Activated CD4-positive, alpha-beta T cell treated with anti-CD3 and anti-CD28 coated beads, Interleukin-2, amount 50 U/mL, for 1 hour (primary cell): ENCODE measurements around the gene DCLK1.

Source experiments
- DNase-seq: peaks from one replicate; pipeline ENCODE4 v3.0.0-alpha.2; 2020

Gene DCLK1

DNA sequence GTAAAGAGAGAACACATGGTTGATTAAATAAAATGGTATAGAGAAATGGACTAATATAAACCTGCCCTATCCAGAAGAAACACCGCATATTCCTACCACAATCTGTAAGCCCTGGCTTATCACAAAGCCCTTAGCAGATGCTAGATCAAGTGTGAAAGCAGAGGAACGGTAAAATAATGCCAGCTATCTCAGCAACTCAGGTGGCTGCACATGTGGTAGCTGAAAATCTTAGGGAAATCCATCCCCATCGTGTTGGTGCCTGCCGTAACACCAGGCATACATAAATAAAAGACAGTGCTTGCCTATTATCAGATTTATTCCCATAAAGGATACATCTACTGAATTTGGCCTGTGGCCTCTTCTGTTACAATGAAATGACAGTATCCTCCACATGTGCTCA, 350.6 kb downstream of the DCLK1 start:
- no peak for DNase-seq

DNA sequence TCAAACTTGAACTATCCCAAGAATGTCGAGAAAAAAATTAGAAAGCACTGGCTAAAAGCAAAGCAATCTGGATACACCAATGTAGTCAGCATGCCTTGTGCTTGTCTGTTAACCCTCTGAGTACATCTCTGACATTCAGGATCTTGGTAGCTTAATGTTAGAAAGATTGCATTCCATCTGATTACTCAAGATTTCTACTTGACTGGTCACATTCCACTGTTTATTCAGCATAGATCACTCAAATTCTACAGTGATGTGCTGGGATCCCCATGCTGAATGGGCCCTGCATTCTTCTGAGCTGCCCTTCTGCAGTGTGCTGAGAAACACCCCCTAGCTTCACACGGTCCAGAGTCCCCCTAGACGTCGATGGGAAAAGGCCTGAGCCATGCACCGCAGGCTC, 359.3 kb downstream of the DCLK1 start:
- no peak for DNase-seq

- no peak for DNase-seq
Observed at GRCh38 chr13:35770756-35771297, 360.4 kb downstream of the DCLK1 start.

DNA sequence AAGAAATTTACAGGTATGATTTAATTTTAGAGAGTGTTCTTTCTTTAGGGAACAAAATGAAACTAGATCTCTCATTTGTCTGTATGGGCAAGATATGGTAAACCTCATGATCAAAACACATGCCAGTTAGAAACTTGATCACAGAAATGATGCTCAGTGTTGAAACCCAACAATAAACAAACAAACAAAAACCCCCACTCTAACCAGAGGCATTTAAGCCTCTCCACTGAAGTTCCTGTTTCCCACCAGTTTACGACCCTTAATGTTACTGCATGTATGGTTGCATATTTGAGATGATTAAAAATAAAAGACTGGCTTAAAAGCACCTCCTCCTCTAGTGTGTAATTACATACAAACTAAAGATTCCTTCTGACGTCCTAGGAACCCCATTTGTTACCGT, 361.4 kb downstream of the DCLK1 start:
- DNase-seq = no peak

DNA sequence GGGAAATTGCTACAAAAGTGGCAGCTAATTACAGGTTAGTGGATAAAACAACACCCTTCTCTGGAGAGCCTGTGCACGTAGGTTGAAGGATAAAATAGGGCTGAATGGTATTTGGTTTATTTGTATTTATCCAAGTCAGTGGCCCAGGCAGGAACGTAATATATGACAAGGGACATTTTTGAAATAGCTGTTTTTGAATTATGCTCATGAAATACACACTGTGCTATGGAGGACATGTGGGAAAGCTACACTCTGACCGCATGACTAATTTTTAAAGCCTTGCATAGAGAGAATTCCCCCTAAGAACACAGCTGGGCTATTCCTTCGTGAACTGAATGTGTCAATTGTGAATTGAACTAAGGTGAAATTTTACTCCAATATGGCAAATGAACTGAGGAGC, 362.6 kb downstream of the DCLK1 start:
- no peak for DNase-seq

DNA sequence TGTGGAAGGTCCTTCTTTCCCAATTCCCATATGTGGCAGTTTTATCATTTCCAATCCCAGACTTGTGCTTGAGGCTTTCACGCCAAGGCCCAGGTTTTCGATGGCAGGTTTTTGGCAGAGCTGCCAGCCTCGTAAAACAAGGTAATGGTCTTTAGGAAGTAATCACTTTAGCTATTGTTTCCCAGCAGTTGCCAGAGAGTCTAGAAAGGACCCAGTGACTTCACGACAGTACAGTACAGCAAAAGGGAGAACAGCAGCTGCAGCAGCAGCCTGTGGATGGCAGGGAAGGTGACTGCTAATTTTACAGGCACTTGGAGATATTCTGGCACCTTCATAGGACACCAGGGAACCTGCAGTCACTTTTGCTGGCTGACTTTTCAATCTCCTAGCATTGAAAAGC, 363.1 kb downstream of the DCLK1 start:
- DNase-seq = no peak

- DNase-seq = no peak
Observed at GRCh38 chr13:35767256-35767976, 363.8 kb downstream of the DCLK1 start.

DNA sequence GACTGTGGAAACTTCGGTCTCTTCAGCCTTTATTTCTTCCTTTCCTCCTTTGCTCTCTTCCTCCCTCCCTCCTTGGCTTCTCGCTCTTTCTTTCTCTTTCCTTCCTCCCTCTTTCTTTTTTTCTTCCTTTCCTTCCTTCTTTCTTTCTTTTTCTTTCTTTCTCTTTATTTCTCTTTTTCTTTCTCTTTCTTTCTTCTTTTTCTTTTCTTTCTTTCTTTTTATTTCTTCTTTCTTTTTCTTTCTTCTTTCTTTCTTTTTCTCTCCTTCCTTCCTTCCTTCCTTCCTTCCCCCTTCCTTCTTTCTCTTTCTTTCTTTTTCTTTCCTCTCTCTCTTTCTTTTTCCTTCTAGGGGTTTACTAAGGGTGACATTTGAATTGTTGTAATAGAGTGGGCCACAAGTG, 364.5 kb downstream of the DCLK1 start:
- no peak for DNase-seq

GRCh38 chr13:35765941-35766340, 365.2 kb downstream of the DCLK1 start:
- no peak for DNase-seq

- no peak for DNase-seq
Observed at GRCh38 chr13:35765366-35765765, 365.8 kb downstream of the DCLK1 start.

DNA sequence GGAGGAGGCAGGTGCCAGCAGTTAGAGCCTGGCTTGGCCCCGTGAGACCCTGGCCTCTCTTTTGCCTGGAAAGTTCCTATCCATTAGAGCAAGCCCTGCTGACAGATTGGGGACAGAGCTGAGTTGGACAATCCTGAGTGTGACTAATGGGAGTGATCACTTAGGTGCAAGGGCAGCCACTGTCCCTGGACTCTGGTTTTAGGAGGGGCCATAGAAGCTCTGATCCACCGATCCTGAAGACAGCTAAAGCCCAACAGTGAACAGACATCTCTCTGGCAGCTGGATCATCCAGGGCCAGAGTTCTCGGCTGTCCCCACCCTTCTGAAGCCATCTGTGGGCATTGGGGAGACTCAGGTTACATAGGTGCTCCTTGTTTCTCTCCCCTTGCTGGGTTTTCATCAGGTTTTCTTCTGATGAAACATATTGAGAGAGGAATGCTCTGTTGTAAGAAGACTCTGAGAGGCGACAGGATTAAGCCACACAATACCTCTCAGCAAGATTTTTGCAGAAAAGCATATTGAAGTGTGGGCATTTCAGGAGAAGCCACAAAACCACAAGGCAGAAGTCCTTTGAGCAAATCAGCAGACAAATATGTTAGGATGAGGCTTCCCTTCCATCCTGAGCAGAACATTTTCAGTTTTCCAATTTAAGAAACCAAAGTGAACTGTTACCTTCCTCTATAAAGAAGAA, 366.7 kb downstream of the DCLK1 start:
- DNase-seq = no peak

- no peak for DNase-seq
Observed at GRCh38 chr13:35763782-35764123, 367.4 kb downstream of the DCLK1 start.

- no peak for DNase-seq
Observed at GRCh38 chr13:35763060-35763781, 368.0 kb downstream of the DCLK1 start.

DNA sequence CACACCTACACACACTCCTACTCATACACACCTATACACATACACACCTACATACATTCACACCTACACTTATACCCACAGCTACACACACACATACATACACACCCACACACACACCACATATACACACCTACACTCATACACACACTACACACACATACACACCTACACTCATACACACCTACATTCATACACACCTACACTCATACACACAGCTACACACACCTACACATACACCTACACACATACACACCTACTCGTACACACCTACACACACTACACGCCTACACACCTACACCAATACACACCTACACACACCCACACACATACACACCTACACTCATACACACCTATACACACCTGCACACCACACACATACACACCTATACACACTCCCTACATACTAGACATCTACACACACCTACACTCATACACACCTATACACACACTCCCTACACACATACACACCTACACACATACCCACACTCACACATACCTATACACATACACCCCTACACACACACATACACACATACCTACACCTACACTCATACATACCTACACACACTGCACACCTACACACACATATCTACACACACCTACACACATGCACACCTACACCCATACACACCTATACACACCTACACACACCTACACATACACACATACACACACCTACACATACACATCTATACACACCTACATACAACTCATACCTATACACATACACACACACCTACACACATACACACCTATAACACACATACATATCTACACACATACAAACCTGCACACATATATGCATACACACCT, 369.5 kb downstream of the DCLK1 start:
- no peak for DNase-seq

- DNase-seq = no peak
Observed at GRCh38 chr13:35760735-35761281, 370.4 kb downstream of the DCLK1 start.

DNA sequence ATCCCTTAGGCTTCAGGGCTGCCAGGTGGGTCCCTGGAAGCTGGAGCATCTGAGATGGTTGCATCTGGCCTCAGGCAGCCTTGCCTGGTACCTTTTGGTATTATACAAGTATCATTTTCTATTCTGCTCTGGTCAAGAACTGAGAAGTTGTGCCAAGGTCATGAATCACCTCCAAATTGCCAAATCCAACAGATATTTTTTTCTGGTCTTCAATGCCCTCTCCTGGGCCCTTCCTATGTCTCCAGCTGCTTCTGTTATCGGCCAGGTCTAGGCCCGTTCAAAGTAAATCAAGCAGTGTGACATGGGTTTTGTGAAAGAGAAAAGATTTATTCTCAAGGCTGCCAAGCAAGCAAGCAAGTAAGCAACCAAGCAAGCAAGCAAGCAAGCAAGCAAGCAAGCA, 383.6 kb downstream of the DCLK1 start:
- no peak for DNase-seq

- DNase-seq = no peak
Observed at GRCh38 chr13:35744566-35745178, 386.5 kb downstream of the DCLK1 start.

- no peak for DNase-seq
Observed at GRCh38 chr13:35744144-35744543, 387.0 kb downstream of the DCLK1 start.

- DNase-seq = no peak
Observed at GRCh38 chr13:35743165-35743564, 388.0 kb downstream of the DCLK1 start.

DNA sequence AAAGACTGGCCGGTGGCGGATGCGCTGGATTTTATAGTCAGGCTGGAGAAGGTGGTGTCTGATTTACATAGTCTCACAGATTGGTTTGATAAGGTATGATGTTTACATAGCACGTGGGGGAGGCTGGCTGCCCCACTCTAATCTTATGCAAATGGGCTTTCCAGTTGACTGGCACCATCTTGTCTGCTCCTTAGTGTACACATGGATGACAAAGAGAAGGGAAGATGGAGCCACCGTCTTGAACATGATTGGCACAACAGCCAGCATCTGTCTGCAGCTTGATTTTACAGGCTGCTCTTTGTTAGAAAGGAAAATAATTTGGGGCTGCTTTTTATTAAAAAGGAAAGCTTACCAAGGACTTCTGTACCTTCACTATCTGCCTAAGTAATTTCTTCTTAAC, 389.5 kb downstream of the DCLK1 start:
- no peak for DNase-seq

DNA sequence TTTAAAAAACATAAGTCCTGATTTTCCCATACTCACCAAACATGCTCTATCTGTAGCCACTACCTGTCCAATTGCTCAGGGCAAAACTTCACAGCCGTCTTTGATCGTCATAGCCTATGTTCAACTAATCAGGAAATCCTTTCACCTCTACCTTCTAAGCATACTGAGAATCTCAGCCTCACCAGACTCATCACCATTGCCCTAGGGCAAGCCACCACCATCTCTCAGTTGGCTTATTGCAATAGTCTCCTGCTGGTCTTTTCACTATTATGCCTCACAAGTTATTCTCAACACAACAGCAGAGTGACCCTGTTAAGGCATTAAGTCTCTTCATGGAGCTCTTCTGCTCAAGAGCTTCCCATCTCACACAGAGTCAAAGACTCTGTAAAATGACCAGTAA, 394.3 kb downstream of the DCLK1 start:
- no peak for DNase-seq

- no peak for DNase-seq
Observed at GRCh38 chr13:35733827-35734226, 397.4 kb downstream of the DCLK1 start.
